Left ventricle myocardium inferior (tissue), 1 donor: ENCODE results near the gene SH3PXD2A. TPM values are rescaled to one million over a fixed set of nuclear protein-coding genes. Genes with fewer than 3 reads are reported as not detected.

Experiments used
- DNase-seq: peaks from one replicate; pipeline ENCODE4 v3.0.0-alpha.2; 2020
- H3K27ac ChIP-seq: fragments of 200-600 bp; replicated peaks from 2 replicates; pipeline ENCODE4 v1.8.0; 2021
- H3K27me3 ChIP-seq: fragments of 200-600 bp; 2 replicates; pipeline ENCODE4 v1.8.0; 2021; ENCODE audit warnings: low read depth
- H3K36me3 ChIP-seq: fragments of 200-600 bp; 2 replicates; pipeline ENCODE4 v1.8.0; 2021
- H3K4me1 ChIP-seq: fragments of 200-600 bp; 2 replicates; pipeline ENCODE4 v1.8.0; 2021
- H3K4me3 ChIP-seq: fragments of 200-600 bp; 2 replicates; pipeline ENCODE4 v1.8.0; 2021; ENCODE audit warnings: mild to moderate bottlenecking, moderate library complexity
- H3K9me3 ChIP-seq: fragments of 200-600 bp; replicated peaks from 2 replicates; pipeline ENCODE4 v1.8.0; 2021
- CTCF ChIP-seq: fragments of 200-600 bp; IDR thresholded peaks from 2 replicates; pipeline ENCODE4 v1.8.0; 2021; ENCODE audit warnings: antibody characterized with exemption, mild to moderate bottlenecking, borderline replicate concordance
- intact Hi-C: fragments of 100-400 bp; cut with micrococcal nuclease; formaldehyde crosslinking; loops from one replicate; pipeline ENCODE4 v1.11.0; 2022
- total RNA-seq: library from RNA; stranded (reverse); fragmentation: NEBNext Ultra II Directional; extraction: Animal tissue kit (Norgen Biotek cat#: 25700); gene quantifications from one replicate; pipeline ENCODE4 v1.2.1, GENCODE V29; 2021
- donor health status: DM: no; HTN: yes; CAD: no; lungs with severe emphysema.

The SH3PXD2A gene
- total RNA-seq, 1 donor from 2014 or later, result 34.4 TPM

GRCh38 chr10:103882285-103883007 lies 27.1 kb upstream of the SH3PXD2A start:
- intact Hi-C loops, result loop anchor here (10.0 kb wide), 2 partner anchors 82 to 242 kb away; partner anchors contain the start of genes SFR1 and SLK
- Histone ChIP-seq H3K4me3 (no peak overlapping the region), H3K9me3 (no peaks in the 10 kb centered on the region), H3K36me3 (peaks cover 69% of the 10 kb centered on the region), H3K27me3 (no peaks in the 10 kb centered on the region), H3K27ac (peak overlapping the region; percentile 76), H3K4me1 (peaks cover 48% of the 10 kb centered on the region)
- DNase-seq, result no peak
- no peak for TF ChIP-seq CTCF

GRCh38 chr10:103881416-103882284 lies 26.3 kb upstream of the SH3PXD2A start:
- peaks cover 48% of the 10 kb centered on the region for H3K4me1 ChIP-seq
- TF ChIP-seq CTCF, result no peak
- peaks cover 69% of the 10 kb centered on the region for H3K36me3 ChIP-seq
- peak overlapping the region; percentile 76 for H3K27ac ChIP-seq
- H3K4me3 ChIP-seq, result no peak overlapping the region
- DNase-seq, result peak; percentile 55
- intact Hi-C loops, result loop anchor here (10.0 kb wide), 2 partner anchors 83 to 243 kb away; partner anchors contain the start of genes SFR1 and SLK
- no peaks in the 10 kb centered on the region for H3K9me3 ChIP-seq
- H3K27me3 ChIP-seq, result no peaks in the 10 kb centered on the region

GRCh38 chr10:103879831-103880230 lies 24.5 kb upstream of the SH3PXD2A start:
- Histone ChIP-seq H3K9me3 (no peaks in the 10 kb centered on the region), H3K4me1 (peaks cover 50% of the 10 kb centered on the region), H3K27me3 (no peaks in the 10 kb centered on the region), H3K27ac (no peak overlapping the region), H3K4me3 (no peak overlapping the region), H3K36me3 (peaks cover 62% of the 10 kb centered on the region)
- no peak for TF ChIP-seq CTCF
- DNase-seq, result no peak
- intact Hi-C loops, result loop anchor here (10.0 kb wide), 2 partner anchors 85 to 245 kb away; partner anchors contain the start of genes SFR1 and SLK

GRCh38 chr10:103879409-103879808 lies 24.0 kb upstream of the SH3PXD2A start:
- intact Hi-C loops, result no loop called here
- H3K9me3 ChIP-seq, result no peaks in the 10 kb centered on the region
- H3K4me1 ChIP-seq, result peaks cover 50% of the 10 kb centered on the region
- no peak for TF ChIP-seq CTCF
- no peak overlapping the region for H3K27ac ChIP-seq
- H3K36me3 ChIP-seq, result peaks cover 62% of the 10 kb centered on the region
- no peaks in the 10 kb centered on the region for H3K27me3 ChIP-seq
- no peak overlapping the region for H3K4me3 ChIP-seq
- DNase-seq, result no peak

GRCh38 chr10:103877861-103878260 lies 22.5 kb upstream of the SH3PXD2A start:
- DNase-seq, result no peak
- intact Hi-C loops, result no loop called here
- Histone ChIP-seq H3K4me1 (peaks cover 45% of the 10 kb centered on the region), H3K27ac (no peak overlapping the region), H3K27me3 (no peaks in the 10 kb centered on the region), H3K9me3 (no peaks in the 10 kb centered on the region), H3K4me3 (no peak overlapping the region), H3K36me3 (peaks cover 69% of the 10 kb centered on the region)
- no peak for TF ChIP-seq CTCF
